Neural crest cell (in vitro differentiated cells): ENCODE results near the gene DNMT3B. TPM values are rescaled to one million over a fixed set of nuclear protein-coding genes. Genes with fewer than 3 reads are reported as not detected.
A peak's percentile ranks its signal among the peaks of the same experiment; 100 is the strongest.

ENCODE experiments used
- DNase-seq: peaks from one replicate; pipeline ENCODE4 v3.0.0; 2021; ENCODE audit warnings: low read depth, mixed read lengths, low spot score
- H3K27ac Mint-ChIP-seq: one replicate; pipeline ENCODE4 v1.8.0; 2021; ENCODE audit warnings: mild to moderate bottlenecking, mixed read lengths; ENCODE audit not compliant: unreplicated experiment
- H3K27me3 Mint-ChIP-seq: 2 replicates; pipeline ENCODE4 v1.8.0; 2021; ENCODE audit warnings: low read depth, mild to moderate bottlenecking, mixed read lengths
- H3K36me3 Mint-ChIP-seq: 2 replicates; pipeline ENCODE4 v1.8.0; 2021; ENCODE audit warnings: low read depth, mild to moderate bottlenecking, mixed read lengths
- H3K4me1 Mint-ChIP-seq: 2 replicates; pipeline ENCODE4 v1.8.0; 2021; ENCODE audit warnings: mixed read lengths
- H3K4me3 Mint-ChIP-seq: one replicate; pipeline ENCODE4 v1.8.0; 2021; ENCODE audit warnings: mild to moderate bottlenecking, mixed read lengths
- H3K9me3 Mint-ChIP-seq: 2 replicates; pipeline ENCODE4 v1.8.0; 2021; ENCODE audit warnings: mixed read lengths
- CTCF ChIP-seq: fragments of 200-600 bp; sonication (generic); conservative IDR thresholded peaks from 2 replicates; pipeline ENCODE4 v1.5.0; 2021; ENCODE audit warnings: antibody characterized with exemption, mild to moderate bottlenecking
- total RNA-seq: library from RNA; stranded (reverse); gene quantifications from 2 replicates; pipeline ENCODE4 v1.2.1, GENCODE V29; 2021

Gene DNMT3B
- total RNA-seq, 1 donor from 2014 or later: 57.3 TPM

GRCh38 chr20:32806356-32806755 lies 44.2 kb downstream of the DNMT3B start:
- DNase-seq: no peak
- Mint-ChIP-seq H3K9me3 (no peaks in the 10 kb centered on the region), H3K4me1 (peaks cover 14% of the 10 kb centered on the region), H3K27ac (no peak overlapping the region), H3K36me3 (peaks cover 26% of the 10 kb centered on the region), H3K4me3 (no peak overlapping the region), H3K27me3 (no peaks in the 10 kb centered on the region)
- no peak for TF ChIP-seq CTCF

- DNase-seq: peak; percentile 44
- Mint-ChIP-seq H3K27ac (peak overlapping the region; percentile 31), H3K36me3 (peaks cover 20% of the 10 kb centered on the region), H3K4me1 (peaks cover 14% of the 10 kb centered on the region), H3K4me3 (no peak overlapping the region), H3K9me3 (no peaks in the 10 kb centered on the region), H3K27me3 (no peaks in the 10 kb centered on the region)
- TF ChIP-seq CTCF: no peak
Measured at GRCh38 chr20:32807706-32808105, 45.5 kb downstream of the DNMT3B start.

GRCh38 chr20:32808438-32808837 lies 46.3 kb downstream of the DNMT3B start:
- Mint-ChIP-seq H3K4me1 (peaks cover 14% of the 10 kb centered on the region), H3K4me3 (no peak overlapping the region), H3K9me3 (no peaks in the 10 kb centered on the region), H3K36me3 (peaks cover 14% of the 10 kb centered on the region), H3K27ac (no peak overlapping the region), H3K27me3 (no peaks in the 10 kb centered on the region)
- DNase-seq: no peak
- no peak for TF ChIP-seq CTCF

- H3K27me3 Mint-ChIP-seq: no peaks in the 10 kb centered on the region
- no peak overlapping the region for H3K4me3 Mint-ChIP-seq
- DNase-seq: no peak
- H3K27ac Mint-ChIP-seq: no peak overlapping the region
- no peaks in the 10 kb centered on the region for H3K9me3 Mint-ChIP-seq
- peaks cover 14% of the 10 kb centered on the region for H3K4me1 Mint-ChIP-seq
- TF ChIP-seq CTCF: no peak
- H3K36me3 Mint-ChIP-seq: peaks cover 9% of the 10 kb centered on the region
Measured at GRCh38 chr20:32809907-32810306, 47.7 kb downstream of the DNMT3B start.

GRCh38 chr20:32810941-32811340 lies 48.8 kb downstream of the DNMT3B start:
- no peak for DNase-seq
- Mint-ChIP-seq H3K9me3 (no peaks in the 10 kb centered on the region), H3K4me3 (no peak overlapping the region), H3K27ac (no peak overlapping the region), H3K27me3 (no peaks in the 10 kb centered on the region), H3K4me1 (peaks cover 14% of the 10 kb centered on the region), H3K36me3 (peaks cover 6% of the 10 kb centered on the region)
- no peak for TF ChIP-seq CTCF

- no peak overlapping the region for H3K27ac Mint-ChIP-seq
- H3K36me3 Mint-ChIP-seq: peaks cover 4% of the 10 kb centered on the region
- H3K4me1 Mint-ChIP-seq: peaks cover 14% of the 10 kb centered on the region
- DNase-seq: no peak
- no peaks in the 10 kb centered on the region for H3K27me3 Mint-ChIP-seq
- H3K4me3 Mint-ChIP-seq: no peak overlapping the region
- no peaks in the 10 kb centered on the region for H3K9me3 Mint-ChIP-seq
- TF ChIP-seq CTCF: no peak
Measured at GRCh38 chr20:32811886-32812285, 49.7 kb downstream of the DNMT3B start.
